ENCODE measurements around the gene SLC25A19. TPM values are rescaled to one million over a fixed set of nuclear protein-coding genes. Genes with fewer than 3 reads are reported as not detected.

SLC25A19 gene
- 3.5 and 4.4 TPM in 2 replicates for polyA plus RNA-seq (2011; rRNA removed)
- 3.6 and 4.7 TPM in 2 replicates for polyA minus RNA-seq (2011; rRNA and poly(A)+ RNA removed)

DNA sequence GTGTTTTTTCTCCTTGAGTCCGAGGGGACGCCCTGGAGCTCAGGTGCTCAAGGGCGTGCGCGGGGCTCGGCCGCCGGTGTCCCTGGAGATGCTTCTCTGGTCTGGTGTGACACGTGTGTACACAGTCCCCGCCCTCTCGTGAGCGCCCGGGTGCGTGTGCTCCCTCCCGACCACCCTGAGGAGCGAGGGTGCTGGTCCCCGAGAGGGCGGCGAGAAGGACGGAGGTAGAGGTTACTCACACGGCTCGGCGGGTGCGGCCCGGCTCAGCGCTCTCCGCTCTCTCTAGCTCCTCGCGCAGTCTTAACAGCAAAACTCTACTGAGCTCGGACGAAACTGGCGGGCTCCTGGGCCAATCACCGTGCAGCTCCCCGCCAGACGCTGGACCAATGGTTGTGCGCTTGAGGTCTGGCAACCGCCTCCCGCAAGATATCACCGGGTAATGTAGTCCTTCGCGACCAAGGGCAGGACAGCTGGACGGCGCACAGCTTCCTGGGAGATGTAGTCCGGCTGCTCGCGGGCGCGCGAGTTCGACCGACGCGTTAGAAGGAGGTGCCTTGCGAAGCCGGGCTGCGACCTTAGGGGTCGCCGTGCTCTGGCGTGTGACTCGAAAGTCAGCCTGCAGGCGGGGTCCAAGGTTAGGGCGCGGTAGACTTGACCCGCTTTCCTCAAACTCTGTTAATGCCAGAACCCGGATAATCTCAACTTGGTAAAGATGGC is at the start of gene SLC25A19:
SLC25A19 (minus strand) TSS at position 319 of the 717 bp plus-strand sequence. CDS start 2,669 bp downstream, outside the sequence.
- peak; percentile 97 for DNase-seq (ENCODE audit: low read depth, low spot score)
- TF ChIP-seq, protein P1, sequence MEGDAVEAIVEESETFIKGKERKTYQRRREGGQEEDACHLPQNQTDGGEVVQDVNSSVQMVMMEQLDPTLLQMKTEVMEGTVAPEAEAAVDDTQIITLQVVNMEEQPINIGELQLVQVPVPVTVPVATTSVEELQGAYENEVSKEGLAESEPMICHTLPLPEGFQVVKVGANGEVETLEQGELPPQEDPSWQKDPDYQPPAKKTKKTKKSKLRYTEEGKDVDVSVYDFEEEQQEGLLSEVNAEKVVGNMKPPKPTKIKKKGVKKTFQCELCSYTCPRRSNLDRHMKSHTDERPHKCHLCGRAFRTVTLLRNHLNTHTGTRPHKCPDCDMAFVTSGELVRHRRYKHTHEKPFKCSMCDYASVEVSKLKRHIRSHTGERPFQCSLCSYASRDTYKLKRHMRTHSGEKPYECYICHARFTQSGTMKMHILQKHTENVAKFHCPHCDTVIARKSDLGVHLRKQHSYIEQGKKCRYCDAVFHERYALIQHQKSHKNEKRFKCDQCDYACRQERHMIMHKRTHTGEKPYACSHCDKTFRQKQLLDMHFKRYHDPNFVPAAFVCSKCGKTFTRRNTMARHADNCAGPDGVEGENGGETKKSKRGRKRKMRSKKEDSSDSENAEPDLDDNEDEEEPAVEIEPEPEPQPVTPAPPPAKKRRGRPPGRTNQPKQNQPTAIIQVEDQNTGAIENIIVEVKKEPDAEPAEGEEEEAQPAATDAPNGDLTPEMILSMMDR (IDR thresholded peaks at IDR 0.05; ENCODE audit: low read depth, low read length): no peak
- Histone ChIP-seq H3K9me3 (ENCODE audit: control insufficient read depth, insufficient read depth, low read length) (no peaks in the 10 kb centered on the region), H3K27me3 (ENCODE audit: control insufficient read depth, insufficient read depth, low read length) (no peaks in the 10 kb centered on the region), H3K27ac (ENCODE audit: low read depth, low read length) (peak within 1 kb of the TSS; percentile 89), H3K4me3 (ENCODE audit: low read depth, low read length) (peak within 1 kb of the TSS; percentile 91)
- CTCF ChIA-PET: interaction anchor here (0.6 to 2.0 kb wide), 7 partner anchors 12 to 123 kb away, joined by 3 to 22 read pairs (median 3); partner anchors contain the start of gene MIF4GD
- POLR2A ChIA-PET: interaction anchor here (0.5 to 1.4 kb wide), 10 partner anchors 11 to 248 kb away, joined by 3 to 24 read pairs (median 4); partner anchors contain the start of genes GGA3, GRB2 and MIF4GD

DNA sequence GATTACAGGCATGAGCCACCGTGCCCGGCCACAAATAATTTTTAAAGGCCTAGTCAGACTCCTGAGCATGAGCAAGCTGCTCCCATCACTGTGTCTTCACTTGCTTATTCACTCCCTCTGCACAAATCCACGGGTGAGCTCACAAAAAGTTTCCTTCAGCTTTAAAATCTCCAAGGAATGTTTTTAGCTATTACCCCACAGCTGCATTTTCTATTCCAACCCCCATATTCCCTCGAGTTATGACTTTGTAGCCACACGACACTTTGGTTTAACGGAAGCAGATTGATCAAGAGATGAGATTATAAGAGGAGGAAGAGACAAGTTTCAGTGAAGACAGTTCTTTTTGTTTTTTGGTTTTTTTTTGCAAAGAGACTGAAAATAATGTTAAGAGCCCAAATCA is 49.1 kb upstream of the SLC25A19 start:
- Histone ChIP-seq H3K27ac (ENCODE audit: low read depth, low read length) (peak overlapping the region; percentile 57), H3K4me3 (ENCODE audit: low read depth, low read length) (no peak overlapping the region), H3K9me3 (ENCODE audit: control insufficient read depth, insufficient read depth, low read length) (no peaks in the 10 kb centered on the region), H3K27me3 (ENCODE audit: control insufficient read depth, insufficient read depth, low read length) (no peaks in the 10 kb centered on the region)
- peak; percentile 7 for DNase-seq (ENCODE audit: low read depth, low spot score)
- ChIA-PET POLR2A (interaction anchor here (0.5 to 0.8 kb wide), 3 partner anchors 18 to 344 kb away, joined by 3 to 4 read pairs (median 4); no protein-coding TSS in a partner anchor), CTCF (interaction anchor here (0.5 to 5.2 kb wide), 2 partner anchors 16 to 17 kb away, joined by 3 to 26 read pairs; no protein-coding TSS in a partner anchor)
- TF ChIP-seq, protein P1 (IDR thresholded peaks at IDR 0.05; ENCODE audit: low read depth, low read length): no peak

DNA sequence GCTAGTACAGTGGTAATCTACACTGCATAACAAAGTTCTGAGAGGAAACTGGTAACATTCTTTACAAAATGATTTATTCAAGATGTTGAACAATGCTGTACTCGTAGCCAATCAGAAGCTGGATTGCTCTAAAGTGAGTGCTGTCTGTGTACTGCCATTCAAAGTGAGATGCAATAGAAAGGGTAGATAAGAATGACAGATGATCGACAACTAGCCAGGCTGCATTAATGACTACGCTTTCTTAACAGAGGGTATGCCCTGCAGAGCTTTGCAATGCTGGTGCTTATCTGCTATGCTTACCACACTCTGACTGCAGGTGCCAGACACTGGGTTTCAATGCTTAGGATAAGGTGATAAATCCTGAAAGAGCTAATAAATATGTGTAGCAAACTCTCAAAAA is 46.1 kb upstream of the SLC25A19 start:
- no peak overlapping the region for H3K4me3 ChIP-seq (ENCODE audit: low read depth, low read length)
- CTCF ChIA-PET: interaction anchor here (0.7 to 5.2 kb wide), 4 partner anchors 9 to 68 kb away, joined by 3 to 26 read pairs (median 6); no protein-coding TSS in a partner anchor
- POLR2A ChIA-PET: no interaction called here
- no peaks in the 10 kb centered on the region for H3K27me3 ChIP-seq (ENCODE audit: control insufficient read depth, insufficient read depth, low read length)
- DNase-seq (ENCODE audit: low read depth, low spot score): no peak
- no peaks in the 10 kb centered on the region for H3K9me3 ChIP-seq (ENCODE audit: control insufficient read depth, insufficient read depth, low read length)
- no peak overlapping the region for H3K27ac ChIP-seq (ENCODE audit: low read depth, low read length)
- TF ChIP-seq, protein P1 (IDR thresholded peaks at IDR 0.05; ENCODE audit: low read depth, low read length): no peak

DNA sequence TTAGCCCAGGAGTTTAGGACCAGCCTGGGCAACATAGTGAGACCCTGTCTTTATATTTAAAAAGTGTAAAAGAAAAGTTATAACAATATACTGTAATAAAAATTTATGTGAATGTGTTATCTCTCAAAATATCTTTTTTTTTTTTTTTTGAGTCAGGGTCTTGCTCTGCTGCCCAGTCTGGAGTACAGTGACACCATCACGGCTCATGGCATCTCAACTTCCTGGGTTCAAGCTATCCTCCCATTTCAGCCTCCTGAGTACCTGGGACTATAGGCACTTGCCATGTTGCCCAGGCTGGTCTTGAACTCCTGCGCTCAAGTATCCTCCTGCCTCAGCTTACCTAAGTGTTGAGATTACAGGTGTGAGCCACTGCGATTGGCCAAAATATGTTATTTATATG is 45.5 kb upstream of the SLC25A19 start:
- POLR2A ChIA-PET: no interaction called here

More for the DNA sequence above, 45.5 kb upstream of the SLC25A19 start:
- Histone ChIP-seq H3K9me3 (ENCODE audit: control insufficient read depth, insufficient read depth, low read length) (no peaks in the 10 kb centered on the region), H3K27me3 (ENCODE audit: control insufficient read depth, insufficient read depth, low read length) (no peaks in the 10 kb centered on the region), H3K4me3 (ENCODE audit: low read depth, low read length) (no peak overlapping the region), H3K27ac (ENCODE audit: low read depth, low read length) (no peak overlapping the region)
- CTCF ChIA-PET: interaction anchor here (1.6 to 5.2 kb wide), 2 partner anchors 11 to 13 kb away, joined by 5 to 26 read pairs; no protein-coding TSS in a partner anchor
- TF ChIP-seq, protein P1 (IDR thresholded peaks at IDR 0.05; ENCODE audit: low read depth, low read length): no peak
- no peak for DNase-seq (ENCODE audit: low read depth, low spot score)
